Activated T-cell treated with anti-CD3 and anti-CD28 coated beads for 4 hours (primary cell): ENCODE measurements around the gene ARFGAP1.
"Not testable (repeated sequence)": the region's sequence is repeated elsewhere in the genome, so short reads cannot be mapped to it uniquely, and the experiment has no call there.

ENCODE experiments used
- DNase-seq: peaks from one replicate; pipeline ENCODE4 v3.0.0-alpha.2; 2020

The ARFGAP1 gene

DNA sequence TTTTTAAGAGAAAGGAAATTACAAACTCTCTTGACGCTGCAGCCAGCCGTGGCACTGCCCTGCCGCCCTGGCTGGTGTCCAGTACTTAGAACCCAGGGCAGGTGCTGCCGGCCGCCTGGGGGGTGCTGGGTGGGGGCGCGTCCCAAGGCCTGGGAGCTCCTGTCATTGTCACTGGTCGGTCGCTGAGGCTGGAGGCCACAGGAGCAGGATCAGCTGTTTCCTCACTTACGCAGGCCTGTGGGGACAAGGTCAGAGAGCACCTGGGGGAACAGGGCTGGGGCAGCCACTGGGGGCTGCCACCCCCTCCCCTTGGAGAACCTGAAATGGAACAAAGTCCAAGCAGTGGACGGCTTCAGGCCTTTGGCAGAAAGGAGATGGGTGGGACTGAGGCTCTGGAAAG lies 31.3 kb upstream of the ARFGAP1 start:
- no peak for DNase-seq

DNA sequence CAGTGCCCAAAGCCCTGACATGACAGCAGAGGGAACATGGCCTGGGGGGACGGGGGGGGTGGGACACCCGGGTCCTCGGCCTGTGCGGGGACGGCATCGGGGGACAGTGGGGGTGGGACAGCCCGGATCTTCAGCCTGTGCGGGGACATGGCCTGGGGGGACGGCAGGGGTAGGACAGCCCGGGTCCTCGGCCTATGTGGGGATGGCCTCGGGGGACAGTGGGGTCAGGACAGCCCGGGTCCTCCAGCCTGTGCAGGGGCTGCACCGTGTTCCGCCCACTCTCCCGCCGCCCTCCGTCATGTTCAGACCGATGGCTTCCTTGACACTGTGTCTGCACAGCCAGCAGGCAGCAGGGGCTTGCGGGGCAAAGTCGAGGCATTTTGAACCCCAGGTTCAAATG lies 29.9 kb upstream of the ARFGAP1 start:
- DNase-seq = no peak

DNA sequence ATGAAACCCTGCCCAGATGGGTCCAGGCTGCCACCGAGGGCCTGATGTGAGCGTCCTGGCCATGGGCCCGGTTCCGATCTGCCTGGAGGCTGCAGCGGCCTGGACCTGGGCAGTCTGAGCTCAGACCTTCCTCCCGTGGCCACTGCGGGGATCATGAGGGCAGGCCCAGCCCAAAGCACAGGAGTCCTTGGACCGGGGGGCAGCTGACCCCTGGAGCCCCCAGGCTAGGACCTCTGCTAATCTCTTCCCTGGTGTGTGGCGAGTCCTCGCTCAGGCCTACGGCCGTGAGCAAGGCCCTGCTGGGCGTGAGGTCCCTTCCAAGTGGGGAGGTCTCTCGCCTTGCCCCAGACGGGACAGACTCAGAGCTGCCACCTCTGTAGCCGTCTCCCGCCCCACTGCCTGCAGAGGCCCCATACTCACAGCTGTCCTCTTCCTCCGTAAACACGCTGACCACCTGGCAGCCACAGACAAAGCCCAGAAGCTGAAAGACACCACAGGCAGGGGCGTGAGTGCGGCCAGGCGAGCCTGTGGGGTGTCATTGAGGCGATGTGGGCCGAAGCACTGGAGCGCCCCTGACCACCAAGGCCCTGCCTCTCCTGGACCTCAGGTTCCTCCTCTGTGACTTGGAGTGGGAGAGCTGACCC lies 28.9 kb upstream of the ARFGAP1 start:
- no peak for DNase-seq

DNA sequence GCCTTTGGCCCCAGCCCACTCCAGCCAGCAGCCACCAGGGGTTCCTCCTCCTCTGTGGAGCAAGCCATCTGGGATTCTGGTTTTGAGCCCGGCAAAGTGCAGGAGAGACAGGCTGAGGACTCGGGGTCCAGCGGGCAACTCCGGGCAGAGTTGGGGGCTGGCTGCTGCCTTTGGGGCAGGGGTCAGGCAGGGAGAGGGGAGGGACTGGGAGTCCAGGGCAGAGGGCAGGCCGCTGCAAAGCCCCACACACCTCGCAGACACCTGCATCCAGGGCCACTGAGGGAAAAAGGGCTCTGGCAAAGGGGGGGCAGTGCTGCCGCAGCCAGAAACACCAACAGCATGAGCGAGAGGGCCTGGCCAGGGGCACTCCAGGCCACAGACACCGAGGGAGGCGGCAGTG lies 28.1 kb upstream of the ARFGAP1 start:
- no peak for DNase-seq

DNA sequence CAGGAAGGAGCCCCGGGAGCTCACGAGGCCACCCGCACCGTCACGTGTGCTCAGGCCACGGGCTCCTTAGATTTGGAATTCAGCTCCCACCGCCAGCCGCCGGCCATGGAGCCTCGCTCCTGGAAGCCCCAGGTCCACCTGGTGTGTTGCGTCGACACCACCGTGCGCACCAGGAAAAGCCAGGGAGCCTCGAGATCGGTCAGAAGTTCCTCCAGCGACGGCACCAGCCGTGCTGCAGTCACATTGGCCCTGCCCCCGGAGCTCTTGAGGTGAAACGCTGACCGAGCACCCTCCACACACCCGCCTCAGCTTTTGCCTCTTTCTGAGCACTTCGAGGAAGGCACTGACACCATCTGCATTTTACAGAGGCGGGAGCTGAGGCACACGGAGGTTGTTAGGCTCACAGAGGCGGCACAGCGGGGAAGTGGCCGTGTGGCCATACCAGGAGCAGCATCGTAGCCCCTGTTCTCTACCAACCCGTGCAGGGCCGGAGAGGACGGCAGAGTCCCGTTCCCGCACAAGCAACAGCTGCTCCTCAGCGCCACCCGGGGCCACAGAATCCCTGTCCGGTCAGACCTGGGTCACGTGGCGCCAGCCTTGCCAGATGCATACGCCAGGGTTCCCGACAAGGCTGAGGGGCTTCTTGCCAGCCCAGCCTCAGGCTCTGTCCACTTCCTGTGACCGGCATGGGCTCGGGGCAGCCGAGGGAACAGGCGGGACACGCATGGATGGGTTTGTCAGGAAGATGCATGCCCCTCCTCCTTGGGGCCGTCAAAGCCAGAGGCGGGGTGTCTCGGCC lies 25.9 kb upstream of the ARFGAP1 start:
- no peak for DNase-seq

DNA sequence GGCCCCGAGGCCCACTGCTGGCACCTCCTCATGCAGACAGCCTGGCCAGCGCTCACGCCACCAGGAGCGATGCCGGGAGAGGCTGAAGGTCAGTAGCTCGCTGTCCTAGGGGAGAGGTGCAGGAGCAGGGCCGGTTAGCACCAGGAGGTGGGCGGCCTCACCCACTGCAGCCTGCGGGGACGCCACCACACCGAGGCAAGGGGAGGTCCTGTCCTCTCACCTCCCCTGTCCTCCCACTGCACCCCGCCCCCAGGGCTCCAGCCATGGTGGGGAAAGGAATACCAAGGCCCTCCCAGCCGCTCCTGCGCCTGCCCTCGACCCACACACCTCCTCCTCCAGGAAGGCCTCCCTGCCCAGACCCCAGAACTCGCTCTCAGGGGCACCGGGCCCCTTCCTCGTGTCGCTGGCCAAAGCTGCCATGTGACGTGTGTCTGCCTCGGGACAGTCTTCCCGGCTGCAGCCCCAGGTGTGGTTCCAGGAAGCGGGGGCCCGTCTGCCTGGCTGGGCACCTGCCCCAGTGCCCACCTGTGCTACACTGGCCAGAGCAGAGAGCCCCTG lies 24.9 kb upstream of the ARFGAP1 start:
- DNase-seq = no peak

DNA sequence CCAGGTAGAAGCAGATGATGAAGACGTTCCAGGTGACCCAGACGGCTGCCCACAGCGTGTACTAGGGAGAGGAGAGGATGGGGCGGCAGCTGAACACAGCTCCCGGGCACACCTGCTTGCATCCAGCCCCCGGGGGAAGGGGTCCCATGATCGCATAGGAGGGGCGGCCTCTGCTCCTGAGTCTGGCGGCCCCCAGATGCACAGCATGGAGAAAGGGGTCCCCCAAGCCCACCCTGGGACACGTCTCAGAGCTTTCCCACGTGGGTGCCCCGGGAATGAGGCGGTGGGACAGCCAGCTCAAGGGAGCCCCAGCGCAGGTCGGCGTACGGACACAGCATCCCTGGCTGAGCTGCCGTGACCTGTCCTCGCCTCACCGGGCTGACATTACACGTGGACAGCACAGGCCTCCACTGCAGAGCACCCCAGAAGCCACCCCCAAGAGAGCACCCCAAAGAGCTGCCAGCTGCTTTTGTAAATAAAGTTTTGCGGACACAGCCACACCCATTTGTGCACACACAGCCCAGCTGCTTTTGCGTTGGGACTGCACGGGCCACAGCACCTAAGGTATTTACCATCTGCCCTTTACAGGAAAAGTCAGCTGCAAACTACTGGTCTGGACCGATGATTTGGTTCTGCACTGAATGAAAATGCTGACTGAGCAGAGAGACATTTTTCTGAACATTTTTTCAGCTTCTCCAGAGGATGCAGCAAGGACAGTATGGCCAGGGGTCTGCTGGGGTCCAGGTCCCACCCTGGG lies 23.6 kb upstream of the ARFGAP1 start:
- no peak for DNase-seq

DNA sequence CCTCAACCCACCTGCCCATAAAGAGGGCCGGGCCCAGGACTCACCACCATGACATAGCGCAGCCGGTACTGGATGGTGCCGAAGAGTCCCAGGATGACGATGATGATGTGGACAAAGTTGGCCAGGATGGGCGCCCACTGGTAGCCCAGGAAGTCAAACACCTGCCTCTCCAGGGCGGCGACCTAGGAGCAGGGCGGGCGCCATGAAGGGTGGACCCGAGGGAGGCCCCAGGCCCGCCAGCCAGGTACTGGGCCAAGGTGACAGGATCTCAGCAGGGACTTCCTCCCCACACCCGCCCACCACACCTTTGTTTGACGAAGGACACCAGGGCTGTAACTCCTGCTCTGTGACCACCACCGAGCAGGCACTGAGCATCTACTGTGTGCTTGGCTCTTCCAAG lies 22.7 kb upstream of the ARFGAP1 start:
- DNase-seq = no peak

DNA sequence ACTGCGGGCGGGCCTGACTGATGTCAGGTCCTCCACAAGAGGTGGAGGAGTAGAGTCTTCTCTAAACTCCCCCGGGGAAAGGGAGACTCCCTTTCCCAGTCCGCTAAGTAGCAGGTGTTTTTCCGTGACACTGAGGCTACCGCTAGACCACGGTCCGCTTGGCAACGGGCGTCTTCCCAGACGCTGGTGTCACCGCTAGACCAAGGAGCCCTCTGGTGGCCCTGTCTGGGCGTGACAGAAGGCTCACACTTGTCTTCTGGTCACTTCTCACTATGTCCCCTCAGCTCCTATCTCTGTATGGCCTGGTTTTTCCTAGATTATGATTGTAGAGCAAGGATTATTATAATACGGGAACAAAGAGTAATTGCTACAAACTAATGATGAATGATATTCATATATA lies 21.3 kb upstream of the ARFGAP1 start:
- not testable (repeated sequence) for DNase-seq

DNA sequence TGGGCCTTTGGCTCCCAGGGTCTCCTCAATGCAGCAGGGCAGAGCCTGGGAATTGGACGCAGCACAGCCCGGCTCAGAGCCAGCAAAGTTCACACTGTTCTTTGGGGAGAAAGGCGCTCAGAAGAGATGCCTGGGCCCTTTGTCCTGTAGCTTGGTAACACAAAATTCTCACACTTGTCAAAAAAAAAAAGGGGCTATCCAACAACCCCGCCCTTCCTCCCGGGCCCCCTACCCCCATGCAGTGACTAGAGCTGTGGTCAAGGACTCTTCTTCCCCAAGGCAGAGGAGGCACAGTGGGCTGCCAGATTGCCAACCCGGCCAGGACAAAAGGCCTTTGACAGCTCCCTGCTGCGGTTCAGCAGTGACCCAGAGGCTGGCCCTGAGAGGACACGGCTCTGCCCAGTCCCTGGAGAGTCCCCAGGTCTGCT lies 20.3 kb upstream of the ARFGAP1 start:
- no peak for DNase-seq

DNA sequence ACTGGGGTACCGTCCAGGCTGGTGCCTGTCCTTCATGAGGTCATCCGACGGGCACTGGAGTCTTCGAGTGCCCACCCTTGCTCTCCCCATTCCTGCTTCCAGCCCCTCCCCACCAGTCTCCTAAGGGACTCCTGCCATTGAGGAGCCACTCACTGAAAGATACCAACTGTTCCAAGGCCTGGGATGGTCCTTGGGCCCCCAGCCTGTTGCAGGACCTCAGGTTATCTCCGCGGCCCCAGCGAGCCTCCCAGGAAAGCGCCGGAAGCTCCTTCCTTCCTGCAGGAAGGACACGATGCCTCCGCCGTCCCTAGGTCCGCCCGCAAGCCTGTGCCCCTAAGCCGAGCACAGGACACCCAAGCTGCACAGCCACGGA lies 19.6 kb upstream of the ARFGAP1 start:
- DNase-seq = no peak

DNA sequence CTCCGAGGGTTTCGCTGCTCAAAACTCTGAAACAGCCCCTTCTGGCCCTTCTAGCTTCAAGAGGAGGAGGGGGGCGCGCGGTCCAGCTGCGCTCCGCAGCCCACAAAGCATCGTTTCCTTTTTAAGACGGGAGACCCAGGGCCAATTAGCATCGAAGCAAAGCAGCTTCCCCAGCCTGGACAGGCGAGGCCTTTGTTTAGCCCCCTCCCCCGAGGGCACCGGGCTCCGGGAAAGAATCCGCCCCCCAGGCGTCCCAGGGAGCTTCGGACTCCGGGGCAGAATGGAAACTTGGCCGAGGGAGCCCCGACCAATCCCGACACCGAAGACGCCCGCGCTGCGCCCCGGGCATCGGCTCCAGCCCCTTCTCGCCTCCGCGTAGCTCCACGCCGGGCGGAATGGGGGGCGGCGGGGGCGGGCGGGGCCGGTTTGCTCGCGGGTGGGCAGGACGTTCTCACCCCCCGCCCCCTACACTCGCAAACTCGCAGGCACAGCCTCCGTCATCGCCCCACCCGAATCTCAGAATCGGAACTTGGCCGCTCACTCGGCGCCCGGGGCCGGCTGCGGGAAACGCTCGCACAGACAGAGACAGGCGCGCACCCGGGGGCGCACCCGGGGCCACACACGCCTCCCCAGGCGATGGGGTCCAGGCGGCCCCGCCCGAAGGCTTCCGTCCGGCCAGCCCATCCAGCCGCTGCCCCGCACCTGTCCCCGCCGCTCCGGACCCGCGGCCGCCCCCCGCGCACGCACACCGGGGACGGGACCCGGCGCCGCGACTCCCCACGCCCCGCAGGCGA lies 19.0 kb upstream of the ARFGAP1 start:
- no peak for DNase-seq

DNA sequence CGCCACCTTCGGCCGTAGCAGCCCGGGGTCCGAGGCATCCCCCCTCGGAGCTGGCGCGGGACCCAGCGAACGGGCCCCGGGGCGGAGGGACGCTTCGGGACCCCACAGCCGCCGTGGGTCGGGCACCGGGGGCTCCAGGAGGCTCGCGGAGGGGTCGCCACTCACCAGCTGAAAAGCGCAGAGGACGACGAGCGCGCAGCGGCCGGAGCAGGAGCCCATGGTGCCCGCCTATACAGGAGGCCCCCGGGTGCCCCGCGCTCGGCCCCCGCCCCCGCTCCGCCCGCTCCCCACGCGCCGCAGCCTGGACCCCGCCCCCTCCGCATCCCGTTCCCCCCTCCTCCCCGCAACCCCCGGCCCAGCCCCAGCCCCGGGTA lies 18.4 kb upstream of the ARFGAP1 start, which contains the start of gene NKAIN4:
Gene NKAIN4, minus strand, starts transcription at position 232 of the 374 bp plus-strand sequence. Its CDS starts 13 bp downstream, at position 219.
- no peak for DNase-seq

DNA sequence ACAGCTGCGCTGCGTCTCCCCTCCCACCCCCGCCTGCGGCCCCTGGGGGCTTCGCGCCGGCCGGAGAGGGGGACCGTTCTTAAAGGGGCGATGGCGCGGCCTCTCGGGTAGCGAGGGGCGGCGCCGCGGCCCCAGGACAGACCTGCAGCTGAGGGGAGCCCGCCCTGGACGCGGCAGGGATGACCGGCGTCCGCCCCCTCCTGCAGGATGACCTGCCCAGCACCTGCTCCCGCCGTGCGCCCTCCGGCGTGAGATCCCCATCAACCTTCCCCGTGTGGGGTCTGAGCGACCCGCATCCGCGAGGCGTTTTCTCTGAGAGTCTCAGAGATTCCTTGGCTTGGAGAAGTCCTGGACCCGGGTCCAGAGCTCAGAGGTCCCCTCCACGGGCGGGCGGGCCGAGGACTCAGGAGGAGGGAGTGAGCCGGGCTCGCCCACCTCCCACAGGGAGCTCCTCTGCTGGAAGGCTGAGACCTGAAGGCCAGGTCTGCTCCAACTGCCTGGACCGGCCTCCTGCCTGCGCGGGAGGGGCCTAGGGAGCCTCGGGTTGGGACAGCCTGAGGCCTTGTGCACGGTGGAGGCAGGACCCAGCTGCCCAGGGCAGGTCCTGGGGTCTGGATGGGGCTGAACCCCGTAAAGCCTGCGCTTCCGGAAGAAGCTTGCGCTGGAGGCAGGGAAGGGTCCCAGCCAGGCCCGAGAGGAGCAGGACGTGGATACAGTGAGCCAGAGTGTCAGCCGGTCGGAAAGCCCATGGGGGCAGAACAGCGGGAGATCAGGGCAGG lies 17.8 kb upstream of the ARFGAP1 start:
- DNase-seq = no peak

DNA sequence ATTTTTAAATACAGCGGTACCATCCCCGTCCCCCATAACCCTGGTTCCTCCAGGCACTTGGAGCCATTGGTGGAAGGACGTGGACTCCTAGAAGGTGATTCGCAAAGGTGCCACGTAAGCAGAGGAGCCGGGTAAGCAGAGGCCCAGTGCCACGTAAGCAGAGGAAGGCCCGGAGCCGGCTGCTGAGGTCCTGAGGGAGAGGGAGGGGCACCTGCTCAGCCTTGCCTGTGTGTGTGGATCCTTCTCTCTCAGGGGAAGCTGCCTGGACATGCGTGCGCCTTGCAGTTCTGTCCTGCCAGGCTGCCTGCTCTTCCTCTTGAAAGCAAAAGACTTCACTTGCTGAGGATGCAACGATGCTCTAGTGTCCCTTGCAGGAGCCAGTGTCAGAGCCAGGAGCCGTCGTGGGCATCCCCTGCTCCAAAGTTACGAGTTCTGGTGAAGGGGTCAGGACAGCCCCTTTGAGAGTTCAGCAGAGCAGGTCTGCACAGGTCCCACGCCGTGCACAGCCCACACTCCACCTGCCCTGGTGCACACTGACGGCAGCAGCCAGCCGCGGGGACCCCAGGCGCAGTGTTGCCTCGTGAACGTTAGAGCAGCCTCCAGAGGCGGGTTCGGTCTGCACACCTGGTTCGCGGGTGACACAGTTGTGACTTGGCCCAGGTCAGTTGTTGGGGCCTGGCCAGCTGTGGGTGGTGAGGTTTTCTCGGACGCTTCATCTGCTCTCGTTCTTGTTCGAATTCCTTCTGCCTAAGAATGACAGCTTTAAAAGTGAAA lies 16.5 kb upstream of the ARFGAP1 start:
- no peak for DNase-seq

DNA sequence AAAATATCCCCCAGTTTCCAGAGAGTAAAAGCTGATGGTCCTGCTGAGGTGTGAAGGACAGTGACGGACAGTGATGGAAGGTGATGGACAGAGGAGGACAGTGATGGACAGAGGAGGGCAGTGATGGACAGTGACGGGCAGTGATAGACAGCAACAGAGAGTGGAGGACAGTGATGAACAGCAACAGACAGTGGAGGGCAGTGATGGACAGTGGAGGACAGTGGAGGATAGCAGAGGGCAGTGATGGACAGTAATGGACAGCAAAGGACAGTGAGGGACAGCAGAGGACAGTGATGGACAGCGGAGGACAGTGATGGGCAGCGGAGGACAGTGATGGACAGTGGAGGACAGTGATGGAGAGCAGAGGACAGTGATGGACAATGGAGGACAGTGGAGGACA lies 15.7 kb upstream of the ARFGAP1 start:
- no peak for DNase-seq

DNA sequence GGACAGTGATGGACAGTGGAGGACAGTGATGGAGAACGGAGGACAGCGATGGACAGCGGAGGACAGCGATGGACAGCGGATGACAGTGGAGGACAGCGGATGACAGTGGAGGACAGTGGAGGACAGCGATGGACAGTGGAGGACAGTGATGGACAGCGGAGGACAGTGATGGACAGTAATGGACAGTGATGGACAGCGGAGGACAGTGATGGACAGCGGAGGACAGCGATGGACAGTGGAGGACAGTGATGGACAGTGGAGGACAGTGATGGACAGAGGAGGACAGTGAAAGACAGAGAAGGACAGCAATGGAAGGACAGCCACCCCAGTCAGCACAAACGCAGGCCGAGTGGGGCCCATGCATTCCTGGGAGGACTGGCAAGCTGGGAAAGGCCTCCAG lies 15.0 kb upstream of the ARFGAP1 start:
- DNase-seq = no peak

DNA sequence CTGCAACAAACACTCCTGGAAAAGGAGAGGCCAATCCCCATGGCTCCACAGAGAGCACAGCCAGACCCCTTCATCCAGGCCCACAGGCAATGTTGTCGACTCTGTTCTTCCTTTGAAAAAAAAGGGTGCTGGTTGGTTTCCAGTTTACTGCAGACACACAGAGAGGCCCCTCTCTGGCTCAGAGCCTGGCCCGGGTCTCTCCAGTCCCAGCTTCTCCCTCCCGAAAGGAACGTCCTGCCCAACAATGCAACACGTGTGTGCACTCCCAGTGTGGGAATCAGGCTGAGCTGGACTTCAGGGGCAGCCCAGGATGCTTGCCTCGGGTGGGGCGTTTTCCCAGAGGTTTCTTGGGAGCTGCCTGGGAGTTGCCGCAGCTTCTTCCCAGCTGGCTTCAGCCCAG lies 13.8 kb upstream of the ARFGAP1 start:
- DNase-seq = no peak

DNA sequence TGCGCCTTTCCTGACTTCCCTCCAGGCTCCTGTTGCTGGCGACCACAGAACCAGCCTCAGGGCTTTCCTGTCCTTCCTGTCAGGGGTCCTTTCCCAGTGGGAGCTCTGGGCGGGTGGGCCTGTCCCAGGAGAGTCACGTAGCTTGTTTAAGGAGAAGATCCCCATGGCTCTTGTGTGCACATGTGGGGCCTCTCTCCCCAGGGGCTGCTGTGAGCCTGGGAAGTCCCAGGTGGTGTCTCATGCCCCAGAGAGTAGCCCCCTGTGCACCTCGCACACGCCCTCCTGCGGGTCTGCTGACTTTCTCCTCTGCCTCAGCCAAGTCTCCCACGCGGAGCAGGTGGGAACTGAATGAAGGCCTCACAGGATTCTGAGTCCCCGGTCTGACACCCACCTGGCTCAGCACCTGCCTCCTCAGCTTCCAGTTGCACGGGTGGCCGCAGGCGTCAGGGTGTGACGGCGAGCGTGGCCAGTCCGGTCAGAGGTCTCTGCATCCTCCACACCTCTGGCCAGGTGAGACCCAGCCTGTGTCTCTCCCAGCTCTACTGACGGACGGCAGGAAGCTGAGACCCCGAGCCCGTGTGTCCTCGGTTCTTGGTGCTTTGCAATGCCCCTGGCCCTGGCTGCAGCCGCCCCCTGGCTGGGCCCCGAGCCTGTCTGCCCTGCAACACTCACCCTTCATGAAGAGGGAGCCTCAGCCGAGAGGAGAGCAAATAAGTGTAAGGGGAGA lies 12.7 kb upstream of the ARFGAP1 start:
- DNase-seq = no peak

DNA sequence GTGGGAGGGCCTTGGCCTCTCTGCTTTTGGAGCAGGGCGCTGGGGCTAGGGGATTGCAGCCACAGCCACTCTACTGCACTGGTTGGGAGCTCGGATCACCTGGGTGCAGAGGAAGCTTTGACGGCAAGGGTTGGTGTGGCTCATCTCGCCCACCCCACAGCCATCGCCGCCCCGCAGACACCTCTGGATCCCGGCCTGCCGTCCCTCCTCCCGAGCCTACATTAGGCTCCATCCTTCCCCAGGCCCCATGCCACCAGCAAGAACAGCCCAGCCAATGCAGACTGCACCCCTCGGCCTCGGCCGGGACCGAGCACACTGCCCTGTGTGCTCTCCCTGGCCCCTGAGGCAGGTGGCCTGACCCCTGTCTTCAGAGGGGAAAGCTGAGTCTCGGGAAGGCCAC lies 12.1 kb upstream of the ARFGAP1 start:
- DNase-seq = no peak
